Activated CD4-positive, alpha-beta T cell treated with anti-CD3 and anti-CD28 coated beads for 4 hours (primary cell): Measurements from ENCODE around the gene AOPEP.
A peak's percentile ranks its signal among the peaks of the same experiment; 100 is the strongest.
"Not testable (repeated sequence)": the region's sequence is repeated elsewhere in the genome, so short reads cannot be mapped to it uniquely, and the experiment has no call there.

Source experiments
- DNase-seq, 2 donors: peaks; one replicate each; pipeline ENCODE4 v3.0.0-alpha.2; 2020

AOPEP gene

GRCh38 chr9:95003689-95004410 lies 277.4 kb downstream of the AOPEP start:
- DNase-seq = no peak

- peak in 1 of 2 donors; percentile 27 for DNase-seq
These were observed 278.1 kb downstream of the AOPEP start for GRCh38 chr9:95004411-95005277.

DNA sequence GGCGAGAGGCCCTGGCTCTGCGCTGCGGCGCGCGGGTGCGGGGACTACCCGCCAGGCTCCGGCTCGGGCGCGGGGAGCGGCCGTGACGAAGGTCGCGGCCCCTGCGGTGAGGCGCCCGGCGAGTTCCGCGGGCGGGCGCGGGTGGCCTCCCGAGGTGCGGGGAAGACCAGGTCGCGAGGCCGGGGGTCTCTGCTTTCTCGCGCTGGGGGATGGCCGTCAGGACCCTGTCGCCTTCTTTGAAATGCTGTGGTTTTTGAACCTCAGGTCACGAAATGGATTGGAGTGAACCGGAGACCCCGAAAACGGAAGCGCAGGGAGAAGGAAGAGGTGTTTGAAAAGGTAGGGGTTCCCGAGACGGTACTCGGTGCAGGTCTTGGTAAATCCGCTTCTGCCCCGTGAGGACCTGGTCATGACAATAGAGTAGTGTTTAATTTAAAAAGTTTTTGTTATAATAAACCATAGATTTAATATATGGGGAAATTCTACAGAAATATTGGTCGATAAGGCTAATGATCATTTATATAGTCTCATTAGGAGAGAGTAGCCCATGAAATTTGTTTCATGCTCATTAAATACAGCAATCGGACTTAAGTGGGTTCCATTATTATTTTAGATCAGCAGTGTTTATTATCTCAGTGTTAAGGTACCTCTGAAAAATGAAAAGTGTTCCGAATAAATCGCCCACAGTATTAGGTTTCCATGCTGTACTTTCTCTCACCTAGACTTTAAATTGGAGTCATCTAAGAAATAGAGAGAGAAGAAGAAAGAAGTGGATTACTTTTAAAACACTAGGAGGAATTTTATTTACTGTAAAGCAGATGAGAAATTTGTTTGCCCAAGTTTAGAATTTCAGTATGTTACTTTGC lies 279.0 kb downstream of the AOPEP start:
- DNase-seq = no peak

GRCh38 chr9:95007226-95007869 lies 280.8 kb downstream of the AOPEP start:
- no peak for DNase-seq

- no peak for DNase-seq
These were observed 281.8 kb downstream of the AOPEP start for GRCh38 chr9:95008151-95008771.

GRCh38 chr9:95009459-95009858 lies 283.0 kb downstream of the AOPEP start:
- DNase-seq = no peak

DNA sequence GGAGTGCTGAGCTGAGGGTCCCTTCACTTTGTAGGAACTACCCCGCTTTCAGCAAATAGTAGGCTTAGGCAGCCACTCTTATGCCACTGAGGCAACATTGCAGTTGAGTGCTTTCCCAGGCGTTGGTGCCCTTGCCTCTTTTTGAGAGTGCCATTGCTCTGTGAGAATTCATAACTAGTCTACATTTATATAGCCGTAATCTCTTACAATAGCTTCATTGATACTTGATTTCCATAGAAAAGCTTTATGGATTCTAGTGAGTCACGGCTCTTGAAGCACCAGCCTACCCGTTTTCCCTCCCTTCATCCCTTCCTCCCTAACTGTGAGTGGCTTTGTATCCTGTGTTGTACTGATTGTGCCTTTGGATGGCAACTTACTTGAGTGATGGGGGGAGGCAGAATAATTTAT lies 283.9 kb downstream of the AOPEP start:
- DNase-seq = no peak

- no peak for DNase-seq
These were observed 285.7 kb downstream of the AOPEP start for GRCh38 chr9:95012035-95012708.

GRCh38 chr9:95012902-95013301 lies 286.4 kb downstream of the AOPEP start:
- DNase-seq = no peak

GRCh38 chr9:95014917-95015316 lies 288.4 kb downstream of the AOPEP start:
- DNase-seq = no peak

DNA sequence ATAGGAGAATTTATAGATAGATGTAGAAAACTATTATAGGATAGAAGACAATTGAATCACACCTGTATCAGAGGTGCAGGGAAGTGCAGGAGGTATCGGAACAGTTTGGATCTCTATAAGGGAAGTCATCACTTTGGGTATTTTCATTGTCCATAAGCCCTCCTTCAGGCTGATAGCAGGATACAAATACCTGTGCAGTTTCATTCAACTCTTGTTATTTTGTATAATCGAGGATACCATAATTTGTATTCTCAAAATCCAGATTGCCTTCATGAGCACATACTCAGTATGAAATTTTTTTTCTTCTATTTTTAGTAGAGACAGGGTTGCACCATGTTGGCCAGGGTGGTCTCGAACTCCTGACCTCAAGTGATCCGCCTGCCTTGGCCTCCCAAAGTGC lies 289.1 kb downstream of the AOPEP start:
- no peak for DNase-seq

DNA sequence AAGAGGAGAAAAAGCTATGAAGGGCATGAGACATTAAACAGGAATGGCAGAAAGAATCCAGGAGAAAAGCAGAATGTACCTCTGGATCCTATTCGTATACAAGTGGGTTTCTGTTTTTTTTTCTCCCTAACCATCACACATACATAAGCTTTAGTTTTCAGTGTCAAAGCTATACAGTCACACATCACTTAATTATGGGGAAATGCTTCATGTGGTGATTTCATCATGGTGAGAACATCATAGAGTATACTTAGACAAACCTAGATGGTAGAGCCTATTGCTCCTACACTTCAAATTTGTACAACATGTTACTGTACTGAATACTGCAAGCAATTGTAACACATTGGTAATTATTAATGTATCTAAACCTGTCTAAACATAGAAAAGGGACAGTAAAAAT lies 290.6 kb downstream of the AOPEP start:
- DNase-seq = no peak

GRCh38 chr9:95017661-95018060 lies 291.2 kb downstream of the AOPEP start:
- no peak for DNase-seq

DNA sequence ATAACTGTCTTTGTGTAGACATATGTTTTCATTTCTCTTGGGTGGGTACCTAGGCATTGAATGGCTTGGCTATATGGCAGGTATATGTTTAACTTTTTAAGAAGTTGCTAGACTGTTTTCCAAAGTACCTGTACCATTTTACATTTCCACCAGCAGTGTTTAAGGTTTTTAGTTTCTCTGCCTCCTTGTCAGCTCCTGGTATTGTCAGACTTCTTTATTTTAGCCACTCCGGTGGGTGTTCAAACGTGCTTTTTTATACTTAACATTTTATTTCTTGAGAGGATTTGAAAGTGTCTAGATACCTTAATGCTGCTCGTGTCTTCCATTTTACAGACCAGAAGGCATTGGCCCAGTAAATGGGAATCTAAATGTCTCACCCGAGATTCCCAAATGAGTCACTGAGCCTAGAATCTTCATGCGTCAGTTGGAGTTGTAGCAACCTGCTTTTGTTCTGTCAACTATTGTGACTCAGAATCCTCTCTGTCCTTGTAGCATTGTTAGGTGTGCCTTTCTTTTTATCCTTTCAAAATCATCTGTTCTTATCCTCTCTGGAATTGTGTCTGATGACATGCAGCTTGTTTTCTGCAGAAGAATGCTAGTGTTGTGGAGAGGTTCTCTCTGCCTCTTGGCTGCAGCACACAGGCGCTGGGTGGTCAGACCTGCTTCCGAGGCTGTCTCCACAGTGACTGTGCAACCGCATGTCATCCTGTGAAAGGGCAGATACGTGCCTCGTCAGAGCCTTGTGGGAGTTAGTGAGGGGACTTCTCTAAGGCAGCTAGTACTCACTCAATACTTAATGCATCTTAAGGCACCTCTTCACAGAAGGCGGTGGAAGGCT lies 291.8 kb downstream of the AOPEP start:
- DNase-seq = no peak

- not testable (repeated sequence) for DNase-seq
These were observed 294.1 kb downstream of the AOPEP start for GRCh38 chr9:95020644-95021043.

DNA sequence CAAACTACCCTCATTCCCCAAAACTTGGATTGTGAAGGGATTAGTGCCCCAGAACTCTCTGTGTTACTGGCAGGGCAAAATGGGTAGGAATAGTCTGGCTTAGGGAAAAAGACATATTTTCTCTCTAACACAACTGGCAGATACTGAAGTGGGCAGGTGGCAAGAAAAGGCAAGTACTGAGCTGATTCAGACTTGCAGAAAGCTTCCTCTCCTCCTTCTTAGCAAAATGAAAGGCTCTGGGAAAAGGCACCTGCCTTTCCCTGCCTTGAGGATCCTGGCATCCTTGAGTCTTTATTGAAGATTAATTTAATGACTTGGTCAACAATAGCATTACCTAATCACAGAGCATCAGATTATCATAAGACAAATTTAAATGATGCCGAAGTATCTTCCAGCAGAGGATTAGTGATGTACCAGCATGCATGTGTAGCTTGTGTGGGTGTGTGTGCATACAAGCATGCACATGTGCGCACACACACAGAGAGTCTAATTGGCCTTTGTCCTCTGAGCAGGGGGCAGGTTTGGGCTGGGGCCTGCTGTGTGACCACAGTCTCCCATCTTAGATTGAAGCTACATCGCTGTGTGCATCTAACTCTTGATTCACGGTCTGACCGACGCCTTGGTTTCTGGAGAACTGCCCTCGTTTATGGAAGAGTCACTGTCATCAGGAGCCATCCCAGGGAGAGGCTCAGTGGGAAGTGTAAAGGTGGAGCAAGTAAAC lies 294.8 kb downstream of the AOPEP start:
- DNase-seq = no peak

DNA sequence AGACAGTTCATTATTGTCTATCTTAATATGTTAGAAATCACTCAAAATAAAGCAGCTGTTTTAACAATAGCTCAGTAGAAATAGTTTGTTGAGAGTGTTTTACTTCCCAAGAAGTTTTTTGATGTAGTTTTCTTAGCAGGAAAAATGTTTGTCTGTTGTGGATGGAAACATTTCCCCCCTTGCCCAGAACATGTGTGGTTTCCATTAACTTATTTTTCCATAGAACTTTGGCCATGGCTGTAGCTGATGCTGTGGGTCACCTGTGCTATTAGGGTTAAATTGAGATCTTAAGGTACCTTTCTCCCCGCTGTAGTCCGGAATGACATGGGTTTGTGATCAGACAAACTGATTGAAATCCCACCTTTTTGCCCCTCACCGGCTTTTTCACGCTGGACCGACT lies 296.2 kb downstream of the AOPEP start:
- no peak for DNase-seq

DNA sequence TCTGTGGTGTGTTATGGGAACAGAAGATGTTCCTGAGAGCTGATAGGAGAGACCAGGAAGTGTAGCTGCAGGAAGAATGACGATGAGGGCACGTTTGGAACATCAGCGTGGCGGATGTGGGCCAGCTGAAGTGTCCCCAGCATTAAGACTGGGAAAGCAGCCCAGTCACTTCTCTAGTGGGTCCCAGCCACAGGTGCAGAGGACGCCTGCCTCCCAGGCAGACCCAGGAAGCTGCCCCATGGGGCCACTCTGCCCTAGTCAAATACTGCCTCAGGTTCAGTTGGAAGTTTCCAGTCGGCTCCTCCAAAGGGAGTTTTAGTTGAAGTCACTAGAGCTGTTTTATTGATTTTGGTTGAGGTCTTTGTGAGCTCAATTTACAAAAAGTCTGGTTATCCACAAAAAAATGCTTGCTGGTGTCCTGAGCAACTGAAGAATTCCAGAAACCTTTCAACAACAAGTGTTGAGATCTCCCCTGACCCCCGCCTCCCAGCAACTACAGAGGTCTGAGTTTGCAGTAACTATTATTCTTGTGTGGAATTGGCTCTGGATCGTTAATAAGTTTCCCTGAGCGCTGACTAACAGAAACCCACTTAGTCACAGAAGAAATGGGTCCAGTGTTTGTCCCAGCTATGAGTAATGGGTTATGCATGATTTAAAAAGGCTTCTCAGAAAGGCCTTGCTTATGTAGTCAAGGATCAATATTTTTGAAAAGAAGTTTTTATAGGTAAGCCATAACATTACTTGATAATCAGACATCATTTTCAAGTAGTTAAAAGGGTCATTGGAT lies 296.9 kb downstream of the AOPEP start:
- no peak for DNase-seq

DNA sequence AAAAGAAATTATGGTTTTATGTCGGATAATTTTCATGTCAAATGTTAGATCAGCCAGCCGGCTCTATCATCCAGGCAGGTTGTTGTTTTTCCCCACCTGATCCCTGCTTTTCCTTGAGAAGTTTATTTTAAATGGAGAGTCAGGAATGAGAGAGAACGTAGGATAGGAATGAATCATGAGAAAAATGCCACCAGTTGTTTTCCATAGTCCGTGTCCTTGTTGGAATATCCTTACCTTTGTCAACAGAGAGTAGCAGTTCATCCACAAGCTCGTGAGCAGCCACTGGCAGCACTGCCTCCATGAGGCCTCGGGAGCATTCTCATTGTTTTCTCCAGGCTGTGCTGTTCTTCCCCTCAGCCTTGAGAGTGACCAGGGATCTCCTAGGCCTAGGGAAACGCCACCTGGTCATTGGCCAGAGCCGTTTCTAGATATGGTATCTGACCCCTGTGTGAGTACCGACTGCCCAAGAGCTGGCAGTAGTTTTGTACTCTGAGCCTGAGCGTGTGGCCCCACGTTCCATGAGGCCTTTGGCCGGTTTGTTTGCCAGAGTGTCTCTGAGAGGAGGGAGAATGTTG lies 297.7 kb downstream of the AOPEP start:
- no peak for DNase-seq
